Activated CD4-positive, alpha-beta T cell treated with anti-CD3 and anti-CD28 coated beads for 4 hours (primary cell): ENCODE measurements around the gene SNPH.
"Not testable (repeated sequence)": the region's sequence is repeated elsewhere in the genome, so short reads cannot be mapped to it uniquely, and the experiment has no call there.

ENCODE experiments used
- DNase-seq, 2 donors: peaks; one replicate each; pipeline ENCODE4 v3.0.0-alpha.2; 2020

Gene SNPH

DNA sequence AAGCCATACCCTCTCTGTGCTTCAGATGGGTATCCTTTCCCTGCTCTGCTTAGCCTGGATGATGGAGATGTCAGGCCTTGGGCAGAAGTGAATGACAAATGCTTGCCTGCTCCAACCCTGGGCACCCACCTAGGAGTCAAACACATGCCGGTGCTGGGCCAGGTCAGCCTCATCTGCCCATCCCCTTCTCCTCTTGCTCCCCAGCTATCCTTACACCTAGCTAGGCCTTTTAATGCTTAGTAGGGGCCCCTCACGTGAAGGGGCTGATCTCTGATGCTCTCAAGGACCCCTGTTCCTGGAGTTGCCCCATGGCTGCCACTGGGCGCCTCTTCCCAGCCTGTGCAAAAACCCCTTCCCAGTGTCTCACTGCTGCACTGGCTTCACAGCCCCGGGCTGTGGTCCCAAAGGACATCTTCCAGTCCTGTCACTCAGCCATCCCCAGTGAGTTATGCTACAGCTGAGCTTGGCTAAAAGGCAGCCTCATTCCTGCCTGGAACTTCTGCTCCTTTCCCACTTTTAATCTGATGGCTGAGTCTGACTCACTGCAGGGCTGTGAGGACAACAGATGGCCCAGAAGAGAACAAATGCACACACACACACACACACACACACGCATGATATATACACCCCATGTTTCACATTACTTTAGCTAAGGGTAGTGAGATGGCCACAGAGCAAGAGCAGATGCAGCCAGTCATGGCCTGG lies 75.6 kb downstream of the SNPH start:
- no peak for DNase-seq

GRCh38 chr20:1343446-1344124 lies 77.5 kb downstream of the SNPH start:
- DNase-seq, result not testable (repeated sequence)

- DNase-seq, result no peak
These were observed 79.1 kb downstream of the SNPH start for GRCh38 chr20:1345030-1345755.

GRCh38 chr20:1345756-1346093 lies 79.6 kb downstream of the SNPH start:
- DNase-seq, result no peak

DNA sequence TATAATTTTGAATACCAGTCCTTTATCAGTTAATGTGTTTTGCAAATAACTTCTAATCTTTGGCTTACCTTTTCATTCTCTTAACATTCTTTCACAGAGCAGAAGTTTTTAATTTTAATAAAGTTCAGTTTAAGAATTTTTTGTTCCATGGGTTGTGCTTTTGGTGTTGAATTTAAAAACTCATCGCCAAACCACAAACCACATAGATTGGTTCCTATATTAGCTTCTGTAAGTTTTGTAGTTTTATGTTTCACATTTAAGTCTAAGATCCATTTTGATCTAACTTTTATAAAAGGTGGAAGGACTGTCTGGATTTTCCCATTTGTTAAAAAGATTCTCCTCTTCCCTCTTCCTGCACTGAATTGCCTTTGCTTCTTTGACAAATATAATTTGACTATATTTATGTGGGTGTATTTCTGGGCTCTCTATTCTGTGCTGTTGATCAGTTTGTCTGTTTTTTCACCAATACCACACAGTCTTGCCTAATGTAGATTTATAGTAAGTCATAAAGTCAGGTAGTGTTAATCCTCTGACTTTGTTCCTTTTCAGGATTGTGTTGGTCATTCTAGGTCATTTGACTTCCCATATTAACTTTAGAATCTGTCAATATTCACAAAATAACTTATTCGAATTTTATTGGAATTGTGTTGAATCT lies 80.3 kb downstream of the SNPH start:
- DNase-seq, result no peak

- no peak for DNase-seq
These were observed 87.9 kb downstream of the SNPH start for GRCh38 chr20:1353956-1354355.

GRCh38 chr20:1357921-1358671 lies 92.0 kb downstream of the SNPH start:
- DNase-seq, result peak in 1 of 2 donors; percentile 14
